GM12874 (cell line): ENCODE measurements around the gene SLC30A1.

Experiments used
- TF ChIP-seq, protein P1 (sequence below): IDR thresholded peaks from 2 replicates; pipeline ENCODE4 v1.5.1; 2011; ENCODE audit warnings: low read depth, mild to moderate bottlenecking, control low read depth, low read length, moderate library complexity; ENCODE audit not compliant: insufficient read depth

The SLC30A1 gene

DNA sequence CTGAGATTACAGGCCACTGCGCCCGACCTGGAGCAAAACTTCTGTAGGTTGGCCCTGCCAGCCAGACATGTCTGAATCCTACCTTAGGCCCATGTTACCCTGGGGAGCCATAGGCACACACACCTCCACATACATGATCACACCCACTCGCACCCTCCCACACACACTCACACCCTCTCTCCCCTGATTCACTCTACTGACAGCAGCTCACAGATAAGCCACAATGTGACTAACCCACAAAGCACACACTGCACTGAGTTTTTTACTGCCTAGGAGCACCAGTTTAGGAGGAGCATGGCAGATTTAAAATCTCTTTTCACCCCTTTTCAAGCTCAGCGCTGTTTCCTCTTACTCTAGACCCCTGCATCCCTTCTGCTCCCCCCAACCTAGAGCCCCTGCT is 41.7 kb downstream of the SLC30A1 start:
- TF ChIP-seq, protein P1, sequence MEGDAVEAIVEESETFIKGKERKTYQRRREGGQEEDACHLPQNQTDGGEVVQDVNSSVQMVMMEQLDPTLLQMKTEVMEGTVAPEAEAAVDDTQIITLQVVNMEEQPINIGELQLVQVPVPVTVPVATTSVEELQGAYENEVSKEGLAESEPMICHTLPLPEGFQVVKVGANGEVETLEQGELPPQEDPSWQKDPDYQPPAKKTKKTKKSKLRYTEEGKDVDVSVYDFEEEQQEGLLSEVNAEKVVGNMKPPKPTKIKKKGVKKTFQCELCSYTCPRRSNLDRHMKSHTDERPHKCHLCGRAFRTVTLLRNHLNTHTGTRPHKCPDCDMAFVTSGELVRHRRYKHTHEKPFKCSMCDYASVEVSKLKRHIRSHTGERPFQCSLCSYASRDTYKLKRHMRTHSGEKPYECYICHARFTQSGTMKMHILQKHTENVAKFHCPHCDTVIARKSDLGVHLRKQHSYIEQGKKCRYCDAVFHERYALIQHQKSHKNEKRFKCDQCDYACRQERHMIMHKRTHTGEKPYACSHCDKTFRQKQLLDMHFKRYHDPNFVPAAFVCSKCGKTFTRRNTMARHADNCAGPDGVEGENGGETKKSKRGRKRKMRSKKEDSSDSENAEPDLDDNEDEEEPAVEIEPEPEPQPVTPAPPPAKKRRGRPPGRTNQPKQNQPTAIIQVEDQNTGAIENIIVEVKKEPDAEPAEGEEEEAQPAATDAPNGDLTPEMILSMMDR, result no peak

- TF ChIP-seq, protein P1, result no peak
These were observed 42.4 kb downstream of the SLC30A1 start for GRCh38 chr1:211536606-211537005.

GRCh38 chr1:211535346-211535745 is 43.6 kb downstream of the SLC30A1 start:
- TF ChIP-seq, protein P1, result no peak

- TF ChIP-seq, protein P1, result no peak
These were observed 44.2 kb downstream of the SLC30A1 start for GRCh38 chr1:211534545-211535291.

DNA sequence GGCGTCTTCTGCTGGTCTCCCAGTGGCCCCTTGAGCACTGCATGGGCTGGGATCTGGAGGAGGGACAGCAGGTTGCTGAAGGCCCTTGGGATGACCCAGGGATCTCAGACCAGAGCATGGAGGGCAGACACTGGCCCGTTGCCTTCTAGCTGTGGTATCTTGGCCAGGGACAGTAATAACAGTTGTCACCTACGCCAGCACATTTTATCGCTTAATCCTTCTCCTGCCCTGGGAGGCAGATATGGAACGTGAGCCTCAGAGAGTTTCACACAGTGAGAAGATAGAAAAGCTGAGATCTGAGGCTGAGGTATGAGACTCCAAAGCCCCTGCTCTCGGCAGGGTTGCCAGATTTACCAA is 46.9 kb downstream of the SLC30A1 start:
- TF ChIP-seq, protein P1, result no peak

DNA sequence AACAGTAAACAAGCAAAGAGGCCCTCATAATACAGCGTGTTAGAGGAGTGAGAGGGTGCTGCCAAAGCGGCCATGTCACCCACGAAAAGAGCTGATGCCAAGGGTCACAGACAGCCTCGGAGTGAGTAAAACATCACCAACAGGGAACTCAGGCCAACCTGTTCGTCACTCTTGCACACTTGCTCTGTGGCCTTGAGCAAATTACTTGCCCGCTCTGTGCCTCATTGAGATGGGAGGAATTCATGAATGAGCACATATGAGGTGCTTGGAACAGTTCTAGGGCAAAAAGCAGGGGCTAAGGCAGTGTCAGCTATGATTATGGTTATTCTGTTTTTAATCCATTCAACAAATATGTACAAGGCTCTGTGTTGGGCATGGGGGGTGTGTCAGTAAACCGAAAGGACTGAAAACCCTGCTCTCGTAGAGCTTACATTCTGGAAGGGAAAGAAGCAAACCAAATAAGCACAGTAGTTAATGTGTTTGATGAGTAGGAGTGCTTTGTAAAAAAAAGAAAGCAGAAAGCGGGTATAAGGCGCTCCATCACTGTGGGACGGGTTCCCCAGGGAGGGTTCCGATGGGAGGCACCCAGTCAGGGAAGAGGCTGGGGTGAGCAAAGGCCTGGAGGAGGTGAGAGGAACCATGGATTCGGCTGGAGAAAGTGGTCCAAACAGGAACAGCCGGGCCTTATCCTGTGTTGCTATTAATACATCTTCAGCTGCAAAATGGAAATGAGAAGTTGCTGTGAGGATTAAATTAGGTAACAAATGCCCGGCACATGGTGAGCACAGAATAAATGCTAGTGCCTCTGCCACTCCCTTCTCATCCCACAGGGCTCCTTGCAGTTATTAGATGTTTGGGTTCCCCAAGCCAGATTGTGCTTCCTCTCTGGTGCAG is 47.5 kb downstream of the SLC30A1 start:
- TF ChIP-seq, protein P1, result no peak

GRCh38 chr1:211530102-211530501 is 48.9 kb downstream of the SLC30A1 start:
- TF ChIP-seq, protein P1, result no peak
